ENCODE measurements around the gene DNAJB13. TPM values are rescaled to one million over a fixed set of nuclear protein-coding genes. Genes with fewer than 3 reads are reported as not detected.
"Not testable (repeated sequence)": the region's sequence is repeated elsewhere in the genome, so short reads cannot be mapped to it uniquely, and the experiment has no call there.

The DNAJB13 gene
- total RNA-seq, 1 donor from 2014 or later = not detected

DNA sequence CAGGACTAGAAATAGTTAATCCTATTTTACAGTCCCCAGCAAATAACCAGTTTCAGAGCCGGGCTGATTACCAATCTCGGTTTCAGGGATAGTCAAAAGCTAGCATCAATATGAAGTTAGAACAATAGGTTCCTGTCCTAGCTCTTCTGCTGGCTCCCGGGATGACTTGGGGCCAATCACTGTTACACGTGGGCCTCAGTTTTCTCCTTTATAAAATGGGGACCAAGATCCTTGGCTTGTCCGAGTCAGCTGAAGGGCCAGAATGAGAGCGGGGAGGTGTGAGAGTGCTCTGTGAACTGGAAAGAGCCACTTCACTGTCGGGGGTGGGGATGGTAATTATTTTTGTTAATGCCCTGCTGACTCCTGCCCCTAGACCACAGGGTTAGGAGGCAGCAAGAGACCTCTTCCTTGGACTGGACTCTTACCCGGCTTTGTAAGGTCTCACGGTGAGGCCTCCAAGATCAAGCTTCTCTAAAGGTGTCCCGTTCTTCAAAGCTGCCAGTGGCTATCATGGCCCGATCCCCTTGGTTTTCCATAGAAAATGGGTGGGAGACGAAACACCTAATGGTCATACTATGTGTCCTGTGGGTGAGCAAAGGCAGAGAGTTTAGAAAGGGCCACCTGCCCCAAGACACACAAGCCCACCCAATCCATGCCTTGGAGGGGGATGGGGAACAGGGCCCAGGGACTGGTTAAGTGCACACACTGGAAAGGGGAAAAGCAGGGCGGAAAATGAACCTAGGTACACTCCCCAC lies 30.4 kb downstream of the DNAJB13 start:
- Histone ChIP-seq H3K27me3 (no peaks in the 10 kb centered on the region), H3K4me3 (peak overlapping the region; percentile 62), H3K4me1 (peaks cover 37% of the 10 kb centered on the region), H3K9me3 (no peaks in the 10 kb centered on the region), H3K36me3 (peaks cover 26% of the 10 kb centered on the region), H3K27ac (peak overlapping the region; percentile 95)
- TF ChIP-seq, protein P1, sequence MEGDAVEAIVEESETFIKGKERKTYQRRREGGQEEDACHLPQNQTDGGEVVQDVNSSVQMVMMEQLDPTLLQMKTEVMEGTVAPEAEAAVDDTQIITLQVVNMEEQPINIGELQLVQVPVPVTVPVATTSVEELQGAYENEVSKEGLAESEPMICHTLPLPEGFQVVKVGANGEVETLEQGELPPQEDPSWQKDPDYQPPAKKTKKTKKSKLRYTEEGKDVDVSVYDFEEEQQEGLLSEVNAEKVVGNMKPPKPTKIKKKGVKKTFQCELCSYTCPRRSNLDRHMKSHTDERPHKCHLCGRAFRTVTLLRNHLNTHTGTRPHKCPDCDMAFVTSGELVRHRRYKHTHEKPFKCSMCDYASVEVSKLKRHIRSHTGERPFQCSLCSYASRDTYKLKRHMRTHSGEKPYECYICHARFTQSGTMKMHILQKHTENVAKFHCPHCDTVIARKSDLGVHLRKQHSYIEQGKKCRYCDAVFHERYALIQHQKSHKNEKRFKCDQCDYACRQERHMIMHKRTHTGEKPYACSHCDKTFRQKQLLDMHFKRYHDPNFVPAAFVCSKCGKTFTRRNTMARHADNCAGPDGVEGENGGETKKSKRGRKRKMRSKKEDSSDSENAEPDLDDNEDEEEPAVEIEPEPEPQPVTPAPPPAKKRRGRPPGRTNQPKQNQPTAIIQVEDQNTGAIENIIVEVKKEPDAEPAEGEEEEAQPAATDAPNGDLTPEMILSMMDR (IDR thresholded peaks at IDR 0.05) = no peak
- DNase-seq (peak; percentile 16), ATAC-seq (no peak)
- intact Hi-C loops (cut with DNase I) = no loop called here

DNA sequence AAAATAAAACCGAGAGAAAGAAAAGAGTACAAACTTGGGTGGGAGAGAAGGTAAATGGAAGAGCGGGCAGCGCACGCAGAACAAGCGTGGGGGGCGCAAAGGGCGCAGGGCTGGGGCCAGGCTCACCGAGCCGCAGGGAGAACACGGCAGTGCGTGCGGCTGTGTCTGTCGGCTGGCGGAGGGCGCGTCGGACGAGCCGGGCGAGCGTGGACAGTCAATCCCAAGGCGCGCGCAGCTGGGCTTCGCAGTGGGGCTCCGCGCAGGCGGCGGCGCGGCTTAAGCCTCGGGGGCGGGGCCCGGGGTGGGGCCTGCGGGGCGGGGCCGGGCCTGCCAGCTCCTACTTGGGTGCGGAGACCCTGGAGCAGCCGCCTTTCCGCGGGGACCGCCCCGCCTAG lies 31.8 kb downstream of the DNAJB13 start, which contains the start of gene UCP2:
UCP2 (minus strand) TSS at position 249 of the 395 bp plus-strand sequence. CDS start 4,465 bp downstream, outside the sequence.
- Histone ChIP-seq H3K36me3 (peaks cover 12% of the 10 kb centered on the region), H3K9me3 (no peaks in the 10 kb centered on the region), H3K4me1 (peaks cover 37% of the 10 kb centered on the region), H3K4me3 (peak within 1 kb of the TSS; percentile 62), H3K27me3 (no peaks in the 10 kb centered on the region), H3K27ac (peak within 1 kb of the TSS; percentile 95)
- ATAC-seq (peak; percentile 89), DNase-seq (peak; percentile 95)
- TF ChIP-seq, protein P1 (IDR thresholded peaks at IDR 0.05) = no peak
- intact Hi-C loops (cut with DNase I) = no loop called here

DNA sequence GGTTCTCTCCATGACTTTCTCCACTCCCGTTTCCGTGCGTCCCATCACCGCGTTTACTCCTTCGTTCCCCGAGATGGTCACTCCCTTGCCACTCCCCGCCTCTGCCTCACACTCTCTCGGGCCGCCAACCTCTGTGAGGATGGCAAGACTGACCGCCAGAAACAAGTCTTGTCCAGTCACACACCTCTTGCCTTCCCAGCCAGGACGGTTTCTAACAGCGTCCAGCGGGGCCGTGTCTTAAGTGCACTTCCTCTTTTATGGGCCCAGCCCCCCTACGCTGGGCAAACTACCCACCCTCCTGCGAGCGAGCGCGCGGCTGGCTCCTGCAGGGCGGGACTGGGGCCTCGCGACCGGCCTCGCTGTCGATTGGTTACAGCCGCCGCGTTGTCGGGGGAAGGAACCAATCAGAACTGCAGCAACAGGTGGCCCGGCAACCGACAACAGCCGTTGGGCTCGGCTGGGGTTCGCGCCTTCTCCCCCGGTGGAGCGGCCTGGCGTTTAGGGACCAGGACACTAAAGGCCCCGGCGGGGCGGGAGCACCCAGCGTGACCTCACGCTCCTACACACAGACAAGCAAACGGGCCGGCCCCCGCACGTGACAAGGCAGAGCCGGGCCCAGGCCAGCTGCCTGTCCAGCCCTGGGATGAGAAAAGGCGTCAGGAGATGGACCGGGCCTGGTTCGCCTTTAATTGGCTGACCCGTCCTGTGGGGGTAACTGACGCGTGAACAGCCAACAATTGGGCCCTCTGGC lies 32.3 kb downstream of the DNAJB13 start:
- intact Hi-C loops (cut with DNase I) = no loop called here
- peaks cover 37% of the 10 kb centered on the region for H3K4me1 ChIP-seq
- TF ChIP-seq, protein P1 (IDR thresholded peaks at IDR 0.05) = no peak

DNA sequence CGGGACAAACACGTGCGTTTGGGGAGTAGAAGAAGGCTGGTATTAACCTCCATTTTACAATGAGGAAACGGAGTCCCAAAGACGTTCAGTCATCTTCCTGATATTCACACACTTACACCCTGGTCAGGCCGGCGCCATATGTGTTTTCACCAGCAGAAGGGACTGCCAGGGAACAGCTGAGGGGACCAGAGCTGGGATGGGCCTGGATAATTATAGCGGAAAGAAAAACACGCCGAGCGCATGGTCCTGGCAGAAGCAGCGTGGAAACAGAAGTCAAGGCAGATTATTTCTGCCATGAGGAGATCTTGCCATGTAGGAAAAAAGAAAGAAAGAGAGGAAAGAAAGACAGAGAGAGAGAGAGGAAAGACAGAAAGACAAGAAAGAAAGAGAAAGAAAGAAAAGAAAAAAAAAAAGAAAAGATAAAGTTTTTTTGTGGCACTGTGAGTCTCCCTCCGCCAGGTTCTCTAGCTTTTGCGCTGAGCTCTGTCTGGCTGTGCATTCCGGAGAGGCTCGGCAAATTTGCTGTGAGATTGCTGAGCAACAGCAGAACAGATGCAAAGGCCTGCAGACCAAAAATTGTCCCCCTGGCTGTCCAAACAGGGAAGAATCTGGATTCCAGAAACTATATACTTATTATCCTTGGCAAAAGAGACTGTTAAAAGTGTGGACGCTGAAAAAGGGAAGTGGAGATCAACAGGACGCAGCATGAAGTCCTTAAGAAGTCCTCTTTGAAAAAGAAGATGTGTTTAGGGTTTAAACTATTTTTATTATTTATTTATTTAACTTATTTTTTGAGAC lies 33.1 kb downstream of the DNAJB13 start:
- TF ChIP-seq, protein P1 (IDR thresholded peaks at IDR 0.05) = no peak
- intact Hi-C loops (cut with DNase I) = no loop called here

More for the DNA sequence above, 32.3 kb downstream of the DNAJB13 start:
- H3K27ac ChIP-seq = peak overlapping the region; percentile 95
- H3K36me3 ChIP-seq = peaks cover 7% of the 10 kb centered on the region
- DNase-seq (peak; percentile 98), ATAC-seq (peak; percentile 93)
- no peaks in the 10 kb centered on the region for H3K9me3 ChIP-seq
- no peaks in the 10 kb centered on the region for H3K27me3 ChIP-seq
- peak overlapping the region; percentile 62 for H3K4me3 ChIP-seq

DNA sequence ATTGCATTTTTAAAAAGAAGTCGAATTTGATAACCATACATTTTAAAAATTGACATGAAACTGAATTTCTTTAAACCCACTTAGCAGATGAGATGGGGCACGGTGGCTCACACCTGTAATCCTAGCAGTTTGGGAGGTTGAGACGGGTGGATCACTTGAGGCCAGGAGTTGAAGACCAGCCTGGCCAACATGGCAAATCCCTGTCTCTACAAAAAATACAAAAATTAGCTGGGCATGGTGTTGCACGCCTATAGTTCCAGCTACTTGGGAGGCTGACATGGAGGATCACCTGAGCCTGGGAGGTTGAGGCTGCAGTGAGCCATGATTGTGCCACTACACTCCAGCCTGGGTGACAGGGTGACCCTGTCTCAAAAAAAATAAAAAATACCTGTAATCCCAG lies 34.8 kb downstream of the DNAJB13 start:
- ATAC-seq; H3K4me3 ChIP-seq; H3K36me3 ChIP-seq; H3K9me3 ChIP-seq; H3K27me3 ChIP-seq; intact Hi-C loops (cut with DNase I); H3K27ac ChIP-seq: not testable (repeated sequence)
- H3K4me1 ChIP-seq = peaks cover 20% of the 10 kb centered on the region
- peak; percentile 4 for DNase-seq

More for the DNA sequence above, 33.1 kb downstream of the DNAJB13 start:
- H3K4me1 ChIP-seq = peaks cover 34% of the 10 kb centered on the region
- no peaks in the 10 kb centered on the region for H3K36me3 ChIP-seq
- peak overlapping the region; percentile 62 for H3K4me3 ChIP-seq
- no peak for ATAC-seq
- peak overlapping the region; percentile 95 for H3K27ac ChIP-seq
- peak; percentile 15 for DNase-seq
- H3K9me3 ChIP-seq = no peaks in the 10 kb centered on the region
- H3K27me3 ChIP-seq = no peaks in the 10 kb centered on the region

Data from upper lobe of right lung (tissue), 1 donor.